Adrenal gland (tissue), 5 donors: ENCODE data around the gene DENND2A.

Source experiments
- POLR2A ChIP-seq, 2 donors: fragments of 450-650 bp; IDR thresholded peaks; one replicate each; pipeline ENCODE4 v1.6.1; 2017; ENCODE audit warnings: antibody characterized with exemption in 2 of 2, mild to moderate bottlenecking in 2 of 2, moderate library complexity in 1 of 2
- TF ChIP-seq, protein P1 (sequence below), 6 experiments: fragments of 450-650 bp in 4 of 6; fragments of 200-600 bp in 2 of 6; sonication (generic) in 1 of 6; IDR thresholded peaks; 1 replicate in 5 of 6; 2 replicates in 1 of 6; pipeline versions ENCODE4 v1.5.1 to v1.8.0; 2016 to 2021; ENCODE audit warnings: antibody characterized with exemption in 6 of 6, mild to moderate bottlenecking in 2 of 6, moderate library complexity in 1 of 6
- donor health status: DM: no; HTN: no; CAD: no.

DNA sequence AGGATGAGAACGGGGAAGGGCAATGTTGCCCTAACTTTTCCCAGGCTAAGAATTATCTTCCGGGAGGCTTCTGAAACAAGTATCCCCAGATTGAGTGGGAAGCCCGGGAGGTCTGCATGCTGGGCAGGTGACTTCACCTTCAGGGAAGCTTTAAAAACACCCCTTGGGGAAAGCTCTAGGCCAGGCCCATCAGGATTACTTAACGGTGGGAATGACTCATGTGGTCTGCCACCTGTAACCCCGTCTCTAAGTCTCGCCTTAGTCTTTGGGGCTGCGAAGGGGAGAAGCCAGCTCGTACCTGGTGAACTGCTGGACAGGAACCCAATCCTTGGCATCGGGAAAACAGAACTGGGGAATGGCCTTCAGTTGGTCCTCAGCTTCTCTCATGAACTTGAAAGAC is 81.2 kb downstream of the DENND2A start:
- TF ChIP-seq, protein P1, sequence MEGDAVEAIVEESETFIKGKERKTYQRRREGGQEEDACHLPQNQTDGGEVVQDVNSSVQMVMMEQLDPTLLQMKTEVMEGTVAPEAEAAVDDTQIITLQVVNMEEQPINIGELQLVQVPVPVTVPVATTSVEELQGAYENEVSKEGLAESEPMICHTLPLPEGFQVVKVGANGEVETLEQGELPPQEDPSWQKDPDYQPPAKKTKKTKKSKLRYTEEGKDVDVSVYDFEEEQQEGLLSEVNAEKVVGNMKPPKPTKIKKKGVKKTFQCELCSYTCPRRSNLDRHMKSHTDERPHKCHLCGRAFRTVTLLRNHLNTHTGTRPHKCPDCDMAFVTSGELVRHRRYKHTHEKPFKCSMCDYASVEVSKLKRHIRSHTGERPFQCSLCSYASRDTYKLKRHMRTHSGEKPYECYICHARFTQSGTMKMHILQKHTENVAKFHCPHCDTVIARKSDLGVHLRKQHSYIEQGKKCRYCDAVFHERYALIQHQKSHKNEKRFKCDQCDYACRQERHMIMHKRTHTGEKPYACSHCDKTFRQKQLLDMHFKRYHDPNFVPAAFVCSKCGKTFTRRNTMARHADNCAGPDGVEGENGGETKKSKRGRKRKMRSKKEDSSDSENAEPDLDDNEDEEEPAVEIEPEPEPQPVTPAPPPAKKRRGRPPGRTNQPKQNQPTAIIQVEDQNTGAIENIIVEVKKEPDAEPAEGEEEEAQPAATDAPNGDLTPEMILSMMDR (IDR thresholded peaks at IDR 0.05), result no peak
- no peak for TF ChIP-seq POLR2A (IDR thresholded peaks at IDR 0.05)
